HG03469 (cell line): ENCODE measurements around the gene PLPPR5.
A peak's percentile ranks its signal among the peaks of the same experiment; 100 is the strongest.
"Not testable (repeated sequence)": the region's sequence is repeated elsewhere in the genome, so short reads cannot be mapped to it uniquely, and the experiment has no call there.

Experiments
- ATAC-seq: cut with Tn5 transposase; IDR thresholded peaks from one replicate; pipeline ENCODE4 v1.9.1; 2021; ENCODE audit warnings: mild to moderate bottlenecking, moderate library complexity, moderate number of reproducible peaks; ENCODE audit not compliant: unreplicated experiment

The PLPPR5 gene

GRCh38 chr1:98919652-98920051, 85.0 kb downstream of the PLPPR5 start:
- ATAC-seq: no peak

DNA sequence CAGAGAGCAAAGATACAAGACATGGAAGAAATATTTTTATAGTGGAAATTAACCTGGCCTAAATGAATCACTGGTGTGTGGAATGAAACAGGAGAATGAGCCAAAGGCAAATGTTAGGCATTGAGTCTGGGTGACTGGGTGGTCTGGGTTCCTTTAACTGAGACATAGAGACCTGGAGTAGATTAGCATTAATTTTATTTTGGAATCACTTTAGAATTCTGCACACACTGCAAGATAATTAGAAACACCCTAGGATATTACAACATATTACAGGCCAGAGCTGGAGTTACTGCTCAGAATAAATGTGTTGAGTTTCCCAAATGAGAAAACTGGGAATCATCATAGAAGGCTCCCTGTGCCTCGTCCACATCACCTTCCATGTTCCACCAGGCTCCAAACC, 85.5 kb downstream of the PLPPR5 start:
- no peak for ATAC-seq

- no peak for ATAC-seq
These were observed 90.1 kb downstream of the PLPPR5 start for GRCh38 chr1:98914547-98914946.

GRCh38 chr1:98910827-98911226, 93.8 kb downstream of the PLPPR5 start:
- ATAC-seq: no peak

GRCh38 chr1:98908980-98909379, 95.7 kb downstream of the PLPPR5 start:
- no peak for ATAC-seq

- ATAC-seq: no peak
These were observed 97.9 kb downstream of the PLPPR5 start for GRCh38 chr1:98906809-98907208.

GRCh38 chr1:98906361-98906760, 98.3 kb downstream of the PLPPR5 start:
- ATAC-seq: no peak

DNA sequence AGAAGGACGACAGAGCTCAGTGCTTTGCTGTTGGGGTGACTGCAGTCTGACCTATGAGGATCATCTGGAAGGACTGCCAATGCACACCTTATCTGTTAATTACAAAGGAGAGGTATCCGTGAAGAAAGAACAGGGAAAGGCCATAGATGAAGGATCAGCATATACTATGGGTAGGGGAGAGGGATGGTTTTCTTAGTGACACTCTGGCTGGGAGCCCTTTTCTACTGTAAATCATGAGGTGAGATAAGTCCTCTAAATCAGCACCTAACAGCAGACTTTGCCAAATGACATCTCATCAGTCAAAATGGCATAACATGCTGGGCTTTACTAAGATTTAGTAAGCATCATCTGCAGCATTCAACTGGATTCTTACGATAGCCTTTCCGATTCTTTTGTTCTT, 100.0 kb downstream of the PLPPR5 start:
- ATAC-seq: no peak

DNA sequence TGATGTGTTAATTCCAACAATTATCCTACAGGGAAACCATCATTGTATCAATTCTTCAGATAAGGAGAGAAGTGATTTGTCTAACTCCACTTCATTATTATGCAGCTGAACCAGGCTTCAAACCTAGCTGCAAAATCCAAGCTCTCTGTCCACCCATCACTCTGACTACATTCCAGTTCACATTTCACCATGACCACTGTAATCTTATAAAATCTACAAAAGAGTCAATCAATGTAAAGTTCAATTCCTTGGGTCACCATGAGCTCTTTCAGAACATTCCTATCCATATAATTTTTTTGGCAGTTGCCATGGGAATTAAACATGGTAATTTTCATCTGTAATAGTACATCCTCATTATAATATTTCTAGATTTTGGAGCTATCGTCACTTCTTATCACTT, 100.9 kb downstream of the PLPPR5 start:
- no peak for ATAC-seq

DNA sequence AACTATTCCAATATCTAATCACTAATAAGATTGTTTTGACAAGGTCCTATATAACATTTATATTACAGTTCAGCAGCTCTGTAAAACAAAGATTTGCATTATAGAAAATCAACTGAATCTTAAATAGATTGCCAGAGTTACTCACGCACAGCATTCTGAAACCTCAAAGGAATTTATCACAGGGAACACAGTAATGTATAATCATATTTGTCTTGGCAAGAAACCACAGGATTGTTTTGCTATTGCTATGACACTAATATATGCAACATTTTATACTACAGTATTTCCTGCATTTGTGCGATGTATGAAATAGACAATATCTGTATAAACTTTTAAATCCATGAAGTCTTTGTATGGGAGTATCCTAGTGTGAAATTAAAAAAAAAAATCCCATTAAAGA, 101.4 kb downstream of the PLPPR5 start:
- no peak for ATAC-seq

DNA sequence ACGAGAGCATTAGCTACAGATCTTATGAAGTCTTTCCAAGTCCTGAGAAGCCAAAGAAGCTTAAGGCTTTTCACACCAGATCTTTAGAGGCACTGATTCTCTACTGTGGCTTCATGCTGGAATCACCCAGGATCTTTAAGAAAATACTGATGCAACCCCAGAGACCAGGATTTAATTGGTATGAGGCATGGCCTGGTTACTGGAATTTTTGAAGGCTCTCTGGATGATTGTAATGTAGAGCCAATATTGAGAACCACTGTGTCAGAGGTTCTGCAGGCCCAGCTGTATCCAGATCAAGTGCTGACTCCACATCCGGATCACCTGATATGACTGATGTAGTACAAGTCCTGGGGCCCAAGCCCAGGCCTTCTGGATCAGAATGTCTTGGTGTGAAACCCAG, 105.7 kb downstream of the PLPPR5 start:
- no peak for ATAC-seq

GRCh38 chr1:98897479-98897878, 107.2 kb downstream of the PLPPR5 start:
- no peak for ATAC-seq

GRCh38 chr1:98896711-98897445, 107.8 kb downstream of the PLPPR5 start:
- ATAC-seq: no peak

DNA sequence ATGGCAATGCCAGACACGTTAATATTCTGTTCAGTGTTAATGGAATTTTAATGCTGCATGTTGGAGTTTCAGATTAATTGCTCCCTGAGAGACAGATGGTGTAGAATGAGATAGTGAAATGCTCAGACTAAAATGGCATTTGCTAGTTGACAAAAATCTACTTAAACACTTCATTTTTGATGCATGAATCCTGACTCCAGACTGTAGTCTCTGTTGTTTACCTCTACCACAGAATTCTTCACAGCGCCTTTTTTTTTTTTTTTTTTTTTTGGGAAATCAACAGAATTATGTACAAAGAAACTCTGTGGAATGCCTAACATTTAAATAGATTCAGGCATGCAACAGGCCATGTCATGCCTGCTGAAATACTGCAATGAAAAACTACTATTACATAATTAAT, 111.3 kb downstream of the PLPPR5 start:
- no peak for ATAC-seq

GRCh38 chr1:98888869-98889268, 115.8 kb downstream of the PLPPR5 start:
- ATAC-seq: no peak

- no peak for ATAC-seq
These were observed 117.2 kb downstream of the PLPPR5 start for GRCh38 chr1:98887507-98887906.

- no peak for ATAC-seq
These were observed 119.8 kb downstream of the PLPPR5 start for GRCh38 chr1:98884864-98885263.

DNA sequence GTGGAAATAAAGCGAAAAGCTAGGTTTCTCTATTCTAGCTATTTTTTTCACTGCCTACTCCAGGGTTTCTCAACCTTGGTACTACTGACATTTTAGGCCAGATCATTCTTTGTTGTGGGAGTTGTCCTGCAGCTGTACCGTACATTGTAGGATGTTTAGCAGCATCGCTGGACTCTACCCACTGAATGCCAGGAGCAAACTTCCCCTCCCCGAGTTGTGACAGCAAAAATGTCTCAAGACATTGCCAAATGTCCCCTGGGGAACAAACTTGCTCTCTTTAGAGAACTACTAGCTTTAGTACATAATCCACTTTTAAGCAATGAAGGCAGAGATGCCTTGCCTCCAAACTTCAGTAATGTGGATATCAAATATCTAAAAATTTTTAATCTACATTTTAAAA, 122.8 kb downstream of the PLPPR5 start:
- no peak for ATAC-seq

GRCh38 chr1:98881234-98881633, 123.4 kb downstream of the PLPPR5 start:
- ATAC-seq: not testable (repeated sequence)

GRCh38 chr1:98874828-98875227, 129.8 kb downstream of the PLPPR5 start:
- ATAC-seq: no peak

DNA sequence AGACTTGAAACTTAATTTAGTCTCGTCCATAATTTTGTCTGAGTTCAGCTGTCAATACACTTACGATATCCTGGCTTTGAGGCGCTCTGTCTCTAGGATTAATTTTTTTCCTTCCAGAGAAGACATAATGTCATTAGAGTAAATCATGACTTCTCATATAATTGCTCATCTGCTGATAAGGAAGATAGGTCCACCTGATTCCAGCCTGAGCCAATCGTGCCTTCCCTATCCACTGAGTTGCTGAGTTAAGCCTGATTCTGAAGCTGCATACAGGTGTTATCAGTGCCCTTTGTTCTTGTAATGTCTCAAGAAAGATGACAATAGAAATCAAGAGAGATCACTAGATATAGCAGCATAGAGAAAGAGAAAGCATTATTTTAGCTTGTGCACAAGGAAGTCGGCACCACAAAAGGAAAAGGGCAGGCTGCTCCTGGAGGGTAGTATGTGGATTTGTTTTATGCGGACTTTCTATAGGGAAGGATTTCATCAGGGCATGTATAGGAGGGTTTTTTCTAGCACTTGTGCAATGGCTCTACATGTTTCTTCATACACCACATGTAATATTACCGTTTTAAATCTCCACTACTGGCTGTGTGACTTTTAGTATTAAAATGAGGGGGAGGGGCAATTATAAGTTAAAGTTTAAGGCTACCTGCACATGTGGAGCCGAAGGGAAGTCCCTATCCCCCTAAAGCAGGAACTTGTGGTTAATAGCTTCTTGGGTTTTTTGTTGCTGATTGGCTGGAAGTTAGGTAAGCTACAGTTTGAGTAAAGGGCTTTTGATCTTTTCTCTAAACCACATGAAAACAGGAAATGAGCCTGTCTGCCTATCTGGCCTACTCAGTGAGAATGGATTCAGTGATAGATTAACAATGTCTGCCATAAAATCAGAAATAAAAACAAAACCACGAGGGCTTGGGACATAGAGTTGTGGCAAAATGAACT, 133.4 kb downstream of the PLPPR5 start:
- ATAC-seq: peak; percentile 99

- ATAC-seq: no peak
These were observed 138.9 kb downstream of the PLPPR5 start for GRCh38 chr1:98865796-98866195.
